ENCODE data around the gene PUS7.

DNA sequence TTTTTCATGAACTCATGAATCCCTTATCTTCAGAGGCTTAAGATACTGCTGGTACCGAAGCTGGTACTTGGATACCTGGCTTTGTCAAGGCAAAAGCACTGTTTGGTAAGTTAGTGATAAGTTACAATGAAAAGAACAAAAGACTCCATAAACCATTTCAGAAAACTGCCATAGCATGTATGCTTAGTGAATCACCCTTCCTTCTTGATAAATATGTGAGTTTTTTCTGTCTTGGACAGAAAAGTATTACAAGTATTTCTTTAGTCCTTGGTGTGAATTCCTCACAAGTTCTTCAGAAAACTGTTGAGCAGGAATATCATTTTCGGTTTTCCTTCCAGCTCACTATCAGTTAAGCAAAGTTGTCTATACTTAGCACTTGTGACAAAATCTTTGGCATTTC, 25.6 kb downstream of the PUS7 start:
- no peak for TF ChIP-seq FOXA1 (IDR thresholded peaks at IDR 0.05)
- TF ChIP-seq, protein P1, sequence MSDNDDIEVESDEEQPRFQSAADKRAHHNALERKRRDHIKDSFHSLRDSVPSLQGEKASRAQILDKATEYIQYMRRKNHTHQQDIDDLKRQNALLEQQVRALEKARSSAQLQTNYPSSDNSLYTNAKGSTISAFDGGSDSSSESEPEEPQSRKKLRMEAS (IDR thresholded peaks at IDR 0.05): no peak
- TF ChIP-seq, protein P2, sequence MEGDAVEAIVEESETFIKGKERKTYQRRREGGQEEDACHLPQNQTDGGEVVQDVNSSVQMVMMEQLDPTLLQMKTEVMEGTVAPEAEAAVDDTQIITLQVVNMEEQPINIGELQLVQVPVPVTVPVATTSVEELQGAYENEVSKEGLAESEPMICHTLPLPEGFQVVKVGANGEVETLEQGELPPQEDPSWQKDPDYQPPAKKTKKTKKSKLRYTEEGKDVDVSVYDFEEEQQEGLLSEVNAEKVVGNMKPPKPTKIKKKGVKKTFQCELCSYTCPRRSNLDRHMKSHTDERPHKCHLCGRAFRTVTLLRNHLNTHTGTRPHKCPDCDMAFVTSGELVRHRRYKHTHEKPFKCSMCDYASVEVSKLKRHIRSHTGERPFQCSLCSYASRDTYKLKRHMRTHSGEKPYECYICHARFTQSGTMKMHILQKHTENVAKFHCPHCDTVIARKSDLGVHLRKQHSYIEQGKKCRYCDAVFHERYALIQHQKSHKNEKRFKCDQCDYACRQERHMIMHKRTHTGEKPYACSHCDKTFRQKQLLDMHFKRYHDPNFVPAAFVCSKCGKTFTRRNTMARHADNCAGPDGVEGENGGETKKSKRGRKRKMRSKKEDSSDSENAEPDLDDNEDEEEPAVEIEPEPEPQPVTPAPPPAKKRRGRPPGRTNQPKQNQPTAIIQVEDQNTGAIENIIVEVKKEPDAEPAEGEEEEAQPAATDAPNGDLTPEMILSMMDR (IDR thresholded peaks at IDR 0.05; ENCODE audit: low read depth, low read length, missing input control): no peak
- no peak for TF ChIP-seq YY1 (IDR thresholded peaks at IDR 0.05)
- TF ChIP-seq, protein P3, sequence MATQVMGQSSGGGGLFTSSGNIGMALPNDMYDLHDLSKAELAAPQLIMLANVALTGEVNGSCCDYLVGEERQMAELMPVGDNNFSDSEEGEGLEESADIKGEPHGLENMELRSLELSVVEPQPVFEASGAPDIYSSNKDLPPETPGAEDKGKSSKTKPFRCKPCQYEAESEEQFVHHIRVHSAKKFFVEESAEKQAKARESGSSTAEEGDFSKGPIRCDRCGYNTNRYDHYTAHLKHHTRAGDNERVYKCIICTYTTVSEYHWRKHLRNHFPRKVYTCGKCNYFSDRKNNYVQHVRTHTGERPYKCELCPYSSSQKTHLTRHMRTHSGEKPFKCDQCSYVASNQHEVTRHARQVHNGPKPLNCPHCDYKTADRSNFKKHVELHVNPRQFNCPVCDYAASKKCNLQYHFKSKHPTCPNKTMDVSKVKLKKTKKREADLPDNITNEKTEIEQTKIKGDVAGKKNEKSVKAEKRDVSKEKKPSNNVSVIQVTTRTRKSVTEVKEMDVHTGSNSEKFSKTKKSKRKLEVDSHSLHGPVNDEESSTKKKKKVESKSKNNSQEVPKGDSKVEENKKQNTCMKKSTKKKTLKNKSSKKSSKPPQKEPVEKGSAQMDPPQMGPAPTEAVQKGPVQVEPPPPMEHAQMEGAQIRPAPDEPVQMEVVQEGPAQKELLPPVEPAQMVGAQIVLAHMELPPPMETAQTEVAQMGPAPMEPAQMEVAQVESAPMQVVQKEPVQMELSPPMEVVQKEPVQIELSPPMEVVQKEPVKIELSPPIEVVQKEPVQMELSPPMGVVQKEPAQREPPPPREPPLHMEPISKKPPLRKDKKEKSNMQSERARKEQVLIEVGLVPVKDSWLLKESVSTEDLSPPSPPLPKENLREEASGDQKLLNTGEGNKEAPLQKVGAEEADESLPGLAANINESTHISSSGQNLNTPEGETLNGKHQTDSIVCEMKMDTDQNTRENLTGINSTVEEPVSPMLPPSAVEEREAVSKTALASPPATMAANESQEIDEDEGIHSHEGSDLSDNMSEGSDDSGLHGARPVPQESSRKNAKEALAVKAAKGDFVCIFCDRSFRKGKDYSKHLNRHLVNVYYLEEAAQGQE (IDR thresholded peaks at IDR 0.05): no peak
- no peak for TF ChIP-seq RXRA (IDR thresholded peaks at IDR 0.05)
- TF ChIP-seq ATF3 (IDR thresholded peaks at IDR 0.05): no peak
- TF ChIP-seq HNF4G (IDR thresholded peaks at IDR 0.05): no peak

All from liver (tissue), 3 donors.